Amygdala (tissue), 56 donors: ENCODE data around the gene SMIM38.
A peak's percentile ranks its signal among the peaks of the same experiment; 100 is the strongest.

Source experiments
- DNase-seq, 56 donors: peaks; one replicate each; lab custom pipeline; 2025; lab: John Stamatoyannopoulos, UW

Gene SMIM38

GRCh38 chr11:69155302-69156234, at the start of gene SMIM38:
TSS of gene SMIM38 (plus strand) at chr11:69155935. CDS start at chr11:69157847, 1,912 bp downstream.
- DNase-seq = peak in 21 of 56 donors; percentile 7 to 59 (median 25)

GRCh38 chr11:69106031-69106811, 49.5 kb upstream of the SMIM38 start:
- DNase-seq = no peak

- no peak for DNase-seq
Measured at GRCh38 chr11:69107413-69107812, 48.3 kb upstream of the SMIM38 start.

GRCh38 chr11:69108030-69108429, 47.7 kb upstream of the SMIM38 start:
- no peak for DNase-seq

- DNase-seq = no peak
Measured at GRCh38 chr11:69108559-69108958, 47.2 kb upstream of the SMIM38 start.

- DNase-seq = no peak
Measured at GRCh38 chr11:69109101-69109500, 46.6 kb upstream of the SMIM38 start.

- DNase-seq = no peak
Measured at GRCh38 chr11:69110451-69110850, 45.3 kb upstream of the SMIM38 start.

GRCh38 chr11:69111624-69112542, 43.9 kb upstream of the SMIM38 start:
- DNase-seq = no peak

GRCh38 chr11:69113226-69113625, 42.5 kb upstream of the SMIM38 start:
- no peak for DNase-seq

- DNase-seq = no peak
Measured at GRCh38 chr11:69113646-69114340, 41.9 kb upstream of the SMIM38 start.

- DNase-seq = no peak
Measured at GRCh38 chr11:69114362-69114761, 41.4 kb upstream of the SMIM38 start.

GRCh38 chr11:69114811-69115523, 40.8 kb upstream of the SMIM38 start:
- DNase-seq = no peak

GRCh38 chr11:69115586-69116560, 39.9 kb upstream of the SMIM38 start:
- DNase-seq = peak in 4 of 56 donors; percentile 6 to 49 (median 19)

- DNase-seq = no peak
Measured at GRCh38 chr11:69116671-69117070, 39.1 kb upstream of the SMIM38 start.

- no peak for DNase-seq
Measured at GRCh38 chr11:69119190-69119589, 36.5 kb upstream of the SMIM38 start.

GRCh38 chr11:69120096-69120875, 35.4 kb upstream of the SMIM38 start:
- no peak for DNase-seq

GRCh38 chr11:69121021-69121420, 34.7 kb upstream of the SMIM38 start:
- DNase-seq = no peak
